Neural cell (in vitro differentiated cells): Measurements from ENCODE around the gene NFASC. TPM values are rescaled to one million over a fixed set of nuclear protein-coding genes. Genes with fewer than 3 reads are reported as not detected.

ENCODE experiments used
- H2AFZ ChIP-seq: fragments of 200-600, 300-800 bp; sonication (generic), shearing (Covaris generic); 2 replicates; pipeline ENCODE4 v1.6.0; 2014; ENCODE audit warnings: low read depth, mild to moderate bottlenecking, antibody characterized with exemption, low read length, moderate library complexity
- H3F3A ChIP-seq: fragments of 200-600 bp; shearing (Covaris generic); 2 replicates; pipeline ENCODE4 v1.6.1; 2016; ENCODE audit warnings: mild to moderate bottlenecking, moderate library complexity, mixed read lengths, antibody characterized with exemption, low read length; ENCODE audit not compliant: insufficient read depth, poor library complexity, severe bottlenecking
- H3K27ac ChIP-seq: fragments of 200-600, 300-800 bp; sonication (generic), shearing (Covaris generic); 2 replicates; pipeline ENCODE4 v1.5.1; 2014; ENCODE audit warnings: mild to moderate bottlenecking, low read length, moderate library complexity
- H3K27me3 ChIP-seq: fragments of 300-800, 200-600 bp; sonication (generic), shearing (Covaris generic); 2 replicates; pipeline ENCODE4 v1.6.0; 2014; ENCODE audit warnings: mild to moderate bottlenecking, low read depth, low read length, moderate library complexity; ENCODE audit not compliant: insufficient read depth
- H3K36me3 ChIP-seq: fragments of 300-800, 200-600 bp; sonication (generic), shearing (Covaris generic); 2 replicates; pipeline ENCODE4 v1.5.1; 2014; ENCODE audit warnings: mild to moderate bottlenecking, antibody characterized with exemption, low read length, moderate library complexity; ENCODE audit not compliant: insufficient read depth
- H3K4me2 ChIP-seq: fragments of 300-800, 200-600 bp; sonication (generic), shearing (Covaris generic); 2 replicates; pipeline ENCODE4 v1.6.0; 2014; ENCODE audit warnings: mild to moderate bottlenecking, low read length
- H3K4me3 ChIP-seq: fragments of 300-800, 200-600 bp; sonication (generic), shearing (Covaris generic); 2 replicates; pipeline ENCODE4 v1.5.1; 2014; ENCODE audit warnings: mild to moderate bottlenecking, low read length, moderate library complexity
- H3K79me2 ChIP-seq: fragments of 200-600 bp; shearing (Covaris generic); replicated peaks from 2 replicates; pipeline ENCODE4 v1.6.0; 2014; ENCODE audit warnings: mild to moderate bottlenecking, low read length, moderate library complexity; ENCODE audit not compliant: insufficient read depth
- H3K9ac ChIP-seq: fragments of 300-800, 200-600 bp; sonication (generic), shearing (Covaris generic); 2 replicates; pipeline ENCODE4 v1.6.1; 2016; ENCODE audit warnings: mild to moderate bottlenecking, low read length, mixed read lengths
- H3K9me2 ChIP-seq: fragments of 200-600 bp; shearing (Covaris generic); 2 replicates; pipeline ENCODE4 v1.6.1; 2016; ENCODE audit warnings: mild to moderate bottlenecking, low read length, mixed read lengths; ENCODE audit not compliant: insufficient read depth
- H3K9me3 ChIP-seq: fragments of 200-600, 300-800 bp; sonication (generic), shearing (Covaris generic); 2 replicates; pipeline ENCODE4 v1.6.1; 2016; ENCODE audit warnings: mild to moderate bottlenecking, mixed run types, low read length, moderate library complexity, mixed read lengths
- H4K20me1 ChIP-seq: fragments of 200-600 bp; shearing (Covaris generic); 2 replicates; pipeline ENCODE4 v1.6.1; 2016; ENCODE audit warnings: mild to moderate bottlenecking, mixed run types; ENCODE audit not compliant: insufficient read depth
- CTCF ChIP-seq: fragments of 450-650 bp; IDR thresholded peaks from 2 replicates; pipeline ENCODE4 v1.5.1; 2014; ENCODE audit warnings: antibody characterized with exemption, mild to moderate bottlenecking, moderate library complexity; ENCODE audit not compliant: poor library complexity, severe bottlenecking
- EP300 ChIP-seq: fragments of 450-650 bp; conservative IDR thresholded peaks from 2 replicates; pipeline ENCODE4 v1.6.1; 2014; ENCODE audit warnings: antibody characterized with exemption, mild to moderate bottlenecking, moderate library complexity; ENCODE audit not compliant: poor library complexity, severe bottlenecking
- EZH2 ChIP-seq: fragments of 200-600, 300-800 bp; shearing (Covaris generic), sonication (generic); IDR thresholded peaks from 2 replicates; pipeline ENCODE4 v1.6.1; 2014; ENCODE audit warnings: antibody characterized with exemption, low read length, borderline replicate concordance, mild to moderate bottlenecking; ENCODE audit not compliant: insufficient read depth, poor library complexity, severe bottlenecking
- MXI1 ChIP-seq: fragments of 450-650 bp; conservative IDR thresholded peaks from 2 replicates; pipeline ENCODE4 v1.6.1; 2014; ENCODE audit warnings: antibody characterized with exemption, mild to moderate bottlenecking; ENCODE audit not compliant: poor library complexity, severe bottlenecking
- POLR2AphosphoS5 ChIP-seq: IDR thresholded peaks from 2 replicates; pipeline ENCODE4 v1.6.1; 2012
- RAD21 ChIP-seq: fragments of 450-650 bp; conservative IDR thresholded peaks from 2 replicates; pipeline ENCODE4 v1.6.1; 2014; ENCODE audit warnings: antibody characterized with exemption, mild to moderate bottlenecking, moderate library complexity
- REST ChIP-seq: IDR thresholded peaks from 2 replicates; pipeline ENCODE4 v1.6.1; 2012; ENCODE audit warnings: borderline replicate concordance
- SMC3 ChIP-seq: fragments of 450-650 bp; conservative IDR thresholded peaks from 2 replicates; pipeline ENCODE4 v1.6.1; 2014; ENCODE audit warnings: antibody characterized with exemption, mild to moderate bottlenecking, moderate library complexity; ENCODE audit not compliant: poor library complexity
- TAF1 ChIP-seq: IDR thresholded peaks from 2 replicates; pipeline ENCODE4 v1.6.1; 2012; ENCODE audit warnings: low read depth
- polyA plus RNA-seq: library from polyadenylated mRNA; depleted of rRNA; stranded (reverse); fragments of >200 nt; gene quantifications from 2 replicates; pipeline ENCODE4 v1.2.3, GENCODE V29; 2014

Gene NFASC
- polyA plus RNA-seq, 1 donor from 2014 or later = 23.9 TPM

DNA sequence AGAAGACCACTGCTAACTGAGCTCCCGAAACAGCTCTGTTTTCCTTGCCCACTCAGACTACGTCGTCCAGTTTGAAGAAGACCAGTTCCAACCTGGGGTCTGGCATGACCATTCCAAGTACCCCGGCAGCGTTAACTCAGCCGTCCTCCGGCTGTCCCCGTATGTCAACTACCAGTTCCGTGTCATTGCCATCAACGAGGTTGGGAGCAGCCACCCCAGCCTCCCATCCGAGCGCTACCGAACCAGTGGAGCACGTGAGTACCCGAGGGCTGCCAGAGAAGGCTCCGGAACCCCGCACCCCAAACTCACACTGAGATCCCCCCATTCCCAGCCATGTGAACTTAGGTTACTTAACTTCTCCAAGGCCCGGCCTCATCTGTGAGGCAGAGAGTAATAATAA is 108.6 kb downstream of the NFASC start:
- no peak overlapping the region for H3K27ac ChIP-seq
- no peak overlapping the region for H3K9ac ChIP-seq
- no peak overlapping the region for H3K4me2 ChIP-seq
- no peaks in the 10 kb centered on the region for H4K20me1 ChIP-seq
- no peak overlapping the region for H2AFZ ChIP-seq
- H3K9me3 ChIP-seq = no peaks in the 10 kb centered on the region
- no peak for TF ChIP-seq CTCF
- no peak for TF ChIP-seq TAF1
- no peak for TF ChIP-seq RAD21
- no peak for TF ChIP-seq REST
- TF ChIP-seq SMC3 = no peak
- no peak for TF ChIP-seq MXI1
- TF ChIP-seq POLR2AphosphoS5 = no peak
- no peak for TF ChIP-seq EP300
- TF ChIP-seq EZH2 = no peak
- H3K36me3 ChIP-seq = peaks cover 20% of the 10 kb centered on the region
- H3K4me3 ChIP-seq = no peak overlapping the region
- no peaks in the 10 kb centered on the region for H3K27me3 ChIP-seq
- no peaks in the 10 kb centered on the region for H3K9me2 ChIP-seq
- H3F3A ChIP-seq = no peaks in the 10 kb centered on the region
- H3K79me2 ChIP-seq = no peaks in the 10 kb centered on the region

DNA sequence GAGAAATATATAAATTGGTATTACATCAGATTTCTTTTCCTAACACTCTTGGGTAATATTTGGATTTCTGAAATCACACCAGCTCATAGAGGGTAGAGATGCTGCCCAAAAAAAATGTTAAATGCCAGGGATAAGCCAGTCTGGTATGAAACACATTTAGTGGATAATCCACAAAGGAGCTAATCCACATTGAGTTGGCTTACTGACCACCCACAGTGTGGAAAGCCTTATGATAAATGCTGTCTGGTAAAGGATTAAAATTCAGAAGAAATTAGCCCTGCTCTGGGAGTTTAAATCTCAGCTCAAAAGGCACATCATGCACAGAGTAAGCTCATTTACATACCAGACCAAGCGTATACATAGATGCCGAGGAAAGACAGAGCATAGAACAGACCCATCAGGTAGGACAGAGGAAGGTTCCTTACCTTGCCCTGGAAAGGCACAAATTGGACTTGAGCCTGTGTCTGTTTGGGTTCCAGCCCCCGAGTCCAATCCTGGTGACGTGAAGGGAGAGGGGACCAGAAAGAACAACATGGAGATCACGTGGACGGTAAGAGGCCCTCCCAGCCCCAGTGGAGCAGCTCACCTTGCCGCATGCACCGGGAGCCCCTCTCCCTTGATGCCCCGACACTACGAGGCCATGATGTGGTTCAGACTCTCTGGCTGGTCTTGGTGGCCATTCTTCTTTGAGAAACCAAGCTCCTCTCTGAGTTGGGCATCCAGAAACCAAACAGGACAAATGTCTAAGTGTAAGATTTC is 109.4 kb downstream of the NFASC start:
- Histone ChIP-seq H3K4me2 (no peak overlapping the region), H3K36me3 (peaks cover 25% of the 10 kb centered on the region), H3K27ac (no peak overlapping the region), H4K20me1 (no peaks in the 10 kb centered on the region), H2AFZ (no peak overlapping the region), H3K79me2 (no peaks in the 10 kb centered on the region), H3K4me3 (no peak overlapping the region), H3K9me2 (no peaks in the 10 kb centered on the region), H3F3A (no peaks in the 10 kb centered on the region), H3K9ac (no peak overlapping the region), H3K9me3 (no peaks in the 10 kb centered on the region), H3K27me3 (no peaks in the 10 kb centered on the region)
- TF ChIP-seq REST = no peak
- no peak for TF ChIP-seq EZH2
- no peak for TF ChIP-seq POLR2AphosphoS5
- no peak for TF ChIP-seq SMC3
- TF ChIP-seq RAD21 = no peak
- no peak for TF ChIP-seq MXI1
- TF ChIP-seq CTCF = no peak
- no peak for TF ChIP-seq TAF1
- TF ChIP-seq EP300 = no peak
